ENCODE results near the gene AP2A2.
"Not testable (repeated sequence)": the region's sequence is repeated elsewhere in the genome, so short reads cannot be mapped to it uniquely, and the experiment has no call there.

AP2A2 gene

DNA sequence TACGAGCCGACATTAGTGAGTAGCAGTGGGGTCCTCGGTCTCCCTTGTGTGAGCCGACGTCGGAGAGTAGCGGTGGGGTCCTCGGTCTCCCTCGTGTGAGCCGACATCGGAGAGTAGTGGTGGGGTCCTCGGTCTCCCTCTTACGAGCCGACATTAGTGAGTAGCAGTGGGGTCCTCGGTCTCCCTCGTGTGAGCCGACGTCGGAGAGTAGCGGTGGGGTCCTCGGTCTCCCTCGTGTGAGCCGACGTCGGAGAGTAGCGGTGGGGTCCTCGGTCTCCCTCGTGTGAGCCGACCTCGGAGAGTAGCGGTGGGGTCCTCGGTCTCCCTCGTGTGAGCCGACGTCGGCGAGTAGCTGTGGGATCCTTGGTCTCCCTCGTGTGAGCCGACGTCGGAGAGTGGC, 49.7 kb downstream of the AP2A2 start:
- not testable (repeated sequence) for DNase-seq (ENCODE audit: low spot score)

DNA sequence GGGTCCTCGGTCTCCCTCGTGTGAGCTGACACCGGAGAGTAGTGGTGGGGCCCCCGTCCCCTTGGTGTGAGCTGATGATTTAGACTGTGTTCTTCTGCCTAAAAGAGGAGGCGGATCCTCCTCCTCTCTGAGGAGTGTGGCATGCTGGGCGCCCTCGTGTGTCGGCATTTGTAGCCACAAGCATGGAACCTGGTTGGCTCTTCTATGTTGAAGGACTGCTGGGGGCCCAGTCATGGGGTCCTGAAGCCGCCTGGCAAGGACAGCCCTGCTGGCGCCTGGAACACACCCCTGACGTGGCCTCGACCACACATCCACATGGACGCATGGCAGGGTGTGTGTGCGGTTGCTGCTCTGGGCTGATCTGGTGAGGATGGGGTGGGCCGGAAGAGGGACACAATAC, 50.2 kb downstream of the AP2A2 start:
- no peak for DNase-seq (ENCODE audit: low spot score)

DNA sequence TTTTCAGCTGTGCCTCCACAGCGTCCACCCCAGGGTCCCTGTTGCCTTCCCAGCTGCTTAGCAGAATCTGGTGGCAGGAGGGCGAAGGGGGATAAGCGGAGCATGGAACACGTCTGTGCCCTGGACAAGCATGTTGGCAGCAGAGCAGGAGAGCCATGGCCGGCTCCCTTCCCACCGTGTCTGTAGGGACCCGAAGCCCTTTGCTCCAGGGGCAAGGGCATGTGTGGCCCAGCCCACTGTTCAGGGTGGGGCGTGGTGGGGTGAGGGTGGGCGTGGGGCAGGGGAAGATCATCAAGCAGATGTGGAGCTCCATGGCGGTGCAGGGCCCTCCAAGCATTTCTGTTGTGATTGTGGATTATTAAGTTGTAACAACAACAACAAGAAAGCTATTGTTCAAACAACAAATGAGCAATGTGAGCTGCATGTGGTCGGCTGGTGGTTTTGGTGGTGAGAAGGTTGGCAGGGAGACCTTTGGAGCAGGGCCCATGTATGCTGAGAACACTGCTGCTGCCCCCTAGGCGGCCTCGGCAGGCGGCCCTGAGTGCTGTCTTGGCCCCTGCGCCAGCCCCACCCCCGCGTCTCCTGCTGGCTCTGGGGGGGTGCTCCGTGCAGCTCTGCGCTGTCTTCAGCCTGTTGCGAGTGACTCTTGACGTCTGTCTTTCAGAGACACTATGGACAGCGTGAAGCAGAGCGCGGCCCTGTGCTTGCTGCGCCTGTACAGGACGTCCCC, 50.9 kb downstream of the AP2A2 start:
- no peak for DNase-seq (ENCODE audit: low spot score)

DNA sequence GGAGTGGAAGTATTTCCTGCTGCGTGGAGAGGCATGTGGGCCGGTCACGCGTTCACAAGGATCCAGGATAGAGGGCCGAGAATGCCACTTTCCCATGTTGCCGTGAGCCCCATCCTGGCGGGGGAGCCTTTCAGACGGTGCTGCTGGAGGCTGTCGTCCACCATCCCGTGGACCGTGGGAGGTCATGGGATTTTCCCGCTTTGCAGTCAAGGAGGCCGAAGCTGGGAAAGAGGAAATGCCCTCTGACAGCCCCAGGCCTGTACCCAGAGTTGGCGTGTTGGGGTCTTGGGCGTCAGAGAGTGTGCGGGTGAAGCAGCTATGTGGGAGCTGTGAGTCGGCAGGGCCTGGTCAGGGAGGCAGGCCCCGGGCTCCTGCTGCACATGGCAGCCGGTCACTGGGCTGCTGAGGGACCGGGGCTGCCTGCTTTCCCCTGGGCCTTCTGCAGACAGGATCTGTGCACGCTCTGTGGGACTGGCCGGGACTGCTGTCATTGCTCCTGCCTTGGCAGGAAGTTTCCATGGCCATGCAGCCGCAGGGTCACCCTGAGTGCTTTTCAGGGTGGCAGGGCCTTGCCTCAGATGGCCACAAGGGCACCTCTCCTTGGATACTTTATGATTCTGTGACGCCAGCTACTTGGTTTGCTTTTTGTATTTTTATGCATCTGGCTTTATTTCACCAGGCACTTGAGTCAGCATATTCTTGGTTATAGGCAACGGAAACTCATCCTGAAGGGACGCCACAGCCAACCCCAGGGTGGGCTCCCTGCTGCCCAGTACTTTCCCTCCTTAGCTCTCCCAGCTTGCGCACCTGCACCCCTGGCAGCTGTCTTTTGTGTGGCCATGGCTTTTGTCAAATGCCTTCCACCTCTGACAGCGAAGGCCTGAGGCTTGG, 52.4 kb downstream of the AP2A2 start:
- no peak for DNase-seq (ENCODE audit: low spot score)

DNA sequence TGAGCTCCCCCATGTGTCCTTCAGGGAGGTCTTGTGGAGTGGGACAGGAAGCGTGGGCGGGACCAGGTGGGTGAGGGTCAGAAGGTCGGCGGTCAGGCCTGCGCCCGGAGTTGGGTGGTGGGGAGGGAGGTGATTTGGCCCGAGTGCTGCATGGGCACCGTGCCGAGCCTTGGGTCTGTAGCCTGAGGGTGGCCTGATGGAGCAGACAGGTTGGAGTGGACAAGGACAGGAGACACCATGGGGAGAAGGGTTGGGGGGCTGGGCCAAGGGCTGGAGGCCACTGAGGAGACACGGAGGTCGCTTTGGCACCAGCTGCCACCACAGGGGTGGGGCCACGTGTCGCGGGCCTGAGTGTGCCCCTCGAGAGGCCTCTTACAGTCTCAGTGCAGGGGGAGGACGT, 53.1 kb downstream of the AP2A2 start:
- no peak for DNase-seq (ENCODE audit: low spot score)

DNA sequence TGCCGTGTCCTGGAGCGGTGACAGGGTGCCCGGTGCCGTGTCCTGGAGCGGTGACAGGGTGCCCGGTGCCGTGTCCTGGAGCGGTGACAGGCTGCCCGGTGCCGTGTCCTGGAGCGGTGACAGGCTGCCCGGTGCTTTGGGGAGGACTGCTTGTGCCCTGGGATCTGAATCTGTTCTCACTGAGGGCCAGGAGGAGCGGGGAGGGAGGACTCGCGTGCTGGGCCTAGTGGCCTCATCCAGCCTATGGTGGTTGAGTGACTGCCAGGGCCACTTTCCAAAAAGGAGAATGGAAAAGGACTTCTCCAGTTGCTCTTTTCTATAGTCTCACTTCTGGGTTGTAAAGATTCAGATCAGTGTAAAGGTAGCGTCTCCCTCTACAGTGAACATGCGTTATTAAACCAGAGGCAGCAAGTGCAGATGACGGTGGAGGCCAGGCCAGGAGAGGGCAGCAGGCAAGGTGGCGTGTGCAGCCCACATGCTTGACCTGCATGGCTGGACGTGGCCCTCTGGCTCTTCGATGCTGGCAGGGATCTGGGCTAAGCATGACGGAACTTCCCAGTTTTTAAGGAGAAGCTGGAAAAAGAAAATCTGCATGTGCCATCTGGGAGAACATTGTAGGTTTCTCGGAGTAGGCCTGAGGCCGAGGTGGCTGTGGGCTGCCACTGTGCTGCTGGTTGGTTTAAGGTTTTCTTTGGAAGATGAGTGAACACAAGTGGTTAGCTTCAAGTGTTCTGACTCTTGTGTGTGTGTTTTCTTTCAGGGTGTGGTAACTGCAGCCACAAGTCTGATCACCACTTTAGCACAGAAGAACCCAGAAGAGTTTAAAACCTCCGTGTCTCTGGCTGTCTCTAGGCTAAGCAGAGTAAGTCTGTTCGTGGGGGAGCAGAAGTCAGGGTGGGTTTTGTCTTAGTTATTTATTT, 55.0 kb downstream of the AP2A2 start:
- DNase-seq (ENCODE audit: low spot score), result no peak

DNA sequence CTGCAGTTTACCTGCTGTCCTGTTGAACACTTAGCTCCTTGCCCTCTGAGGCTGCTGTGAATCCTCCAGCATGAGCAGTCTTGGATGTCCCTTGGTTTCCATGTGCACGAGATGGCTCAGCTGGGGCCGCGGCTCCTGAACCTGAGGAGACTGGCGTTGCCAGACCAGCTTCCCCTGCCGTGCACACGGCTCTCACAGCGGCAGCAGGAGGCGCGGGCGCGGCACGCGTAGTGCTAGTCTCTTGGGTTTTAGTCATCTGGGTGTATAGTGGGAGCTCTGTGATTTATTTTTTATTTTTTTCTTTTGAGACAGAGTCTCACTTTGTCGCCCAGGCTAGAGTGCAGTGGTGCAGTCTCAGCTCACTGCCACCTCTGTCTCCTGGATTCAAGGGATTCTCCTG, 56.1 kb downstream of the AP2A2 start:
- DNase-seq (ENCODE audit: low spot score), result no peak

DNA sequence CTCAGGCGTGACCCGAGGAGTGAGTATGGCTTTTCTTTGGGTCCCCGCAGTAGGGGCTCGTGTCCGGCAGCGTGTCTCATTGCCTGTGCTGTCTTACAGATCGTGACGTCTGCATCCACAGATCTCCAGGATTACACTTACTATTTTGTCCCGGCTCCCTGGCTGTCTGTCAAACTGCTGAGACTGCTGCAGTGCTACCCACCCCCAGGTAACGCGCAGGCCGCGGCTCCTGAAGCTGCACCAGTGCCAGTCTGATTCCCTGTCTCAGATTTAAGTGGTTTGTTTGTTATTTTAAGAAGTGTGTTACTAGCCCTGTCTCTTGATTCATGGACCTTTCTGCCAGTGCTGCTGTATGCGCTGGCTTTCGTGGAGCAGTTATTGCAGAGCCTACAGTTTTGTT, 58.9 kb downstream of the AP2A2 start:
- DNase-seq (ENCODE audit: low spot score), result no peak

DNA sequence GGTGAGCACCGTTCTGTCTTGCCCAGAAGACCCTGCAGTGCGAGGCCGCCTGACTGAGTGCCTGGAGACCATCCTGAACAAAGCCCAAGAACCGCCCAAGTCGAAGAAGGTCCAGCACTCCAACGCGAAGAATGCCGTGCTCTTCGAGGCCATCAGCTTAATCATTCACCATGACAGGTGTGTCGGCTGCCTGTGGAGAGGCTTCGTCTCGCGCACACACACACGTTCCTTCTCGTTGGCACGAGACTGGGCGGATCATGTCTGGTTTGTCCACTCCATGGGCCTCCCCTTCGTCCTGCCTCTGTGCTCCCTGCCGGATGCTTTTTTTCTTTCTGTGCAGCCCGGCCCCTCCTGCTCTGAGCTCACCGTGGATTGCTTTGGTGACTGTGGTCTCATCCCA, 59.7 kb downstream of the AP2A2 start:
- no peak for DNase-seq (ENCODE audit: low spot score)

DNA sequence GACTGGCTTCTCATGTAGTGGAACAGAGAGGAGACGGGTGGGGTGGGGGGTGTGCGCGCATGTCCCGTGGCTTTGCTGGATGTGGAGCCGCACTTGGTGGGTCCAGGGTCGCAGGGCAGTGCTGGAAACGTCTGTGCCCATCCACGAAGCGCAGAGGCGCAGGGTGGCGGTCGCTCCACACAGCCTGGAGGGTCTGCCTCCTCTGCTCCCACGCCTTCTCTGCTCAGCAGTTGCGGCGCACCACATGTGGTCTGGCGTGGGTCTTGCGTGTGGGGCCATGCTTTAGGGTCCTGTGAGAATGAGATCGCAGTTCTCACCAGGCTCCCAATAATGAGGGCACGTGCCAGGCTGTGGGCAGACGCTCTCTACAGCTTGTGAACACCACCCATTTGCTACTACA, 60.2 kb downstream of the AP2A2 start:
- DNase-seq (ENCODE audit: low spot score), result no peak

DNA sequence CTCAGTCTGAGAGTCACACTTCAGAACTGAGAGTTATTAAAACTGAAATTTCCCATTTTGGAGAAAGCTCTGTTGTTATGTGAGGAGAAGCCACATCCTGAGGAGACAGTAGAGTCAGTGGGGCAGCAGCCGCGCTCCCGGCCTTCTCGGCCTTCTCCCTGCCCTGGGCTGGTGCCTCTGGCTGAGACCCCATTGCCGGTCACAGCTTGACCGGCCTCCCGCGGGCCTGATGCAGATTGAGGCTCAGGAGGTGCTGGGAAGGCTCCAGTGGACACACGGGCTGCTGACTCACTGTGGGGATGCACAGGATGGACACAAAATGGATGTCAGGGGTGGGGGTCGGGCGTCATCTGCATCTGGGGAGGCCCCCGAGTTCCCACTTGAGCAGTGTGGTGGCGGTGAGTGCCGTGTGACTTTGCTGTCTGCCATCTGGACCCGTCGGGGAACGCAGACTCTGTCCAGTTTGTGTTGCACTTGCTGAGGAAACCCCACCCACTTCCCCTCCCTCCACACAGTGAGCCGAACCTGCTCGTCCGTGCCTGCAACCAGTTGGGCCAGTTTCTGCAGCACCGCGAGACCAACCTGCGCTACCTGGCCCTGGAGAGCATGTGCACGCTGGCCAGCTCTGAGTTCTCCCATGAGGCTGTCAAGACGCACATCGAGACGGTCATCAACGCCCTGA, 60.7 kb downstream of the AP2A2 start:
- no peak for DNase-seq (ENCODE audit: low spot score)

DNA sequence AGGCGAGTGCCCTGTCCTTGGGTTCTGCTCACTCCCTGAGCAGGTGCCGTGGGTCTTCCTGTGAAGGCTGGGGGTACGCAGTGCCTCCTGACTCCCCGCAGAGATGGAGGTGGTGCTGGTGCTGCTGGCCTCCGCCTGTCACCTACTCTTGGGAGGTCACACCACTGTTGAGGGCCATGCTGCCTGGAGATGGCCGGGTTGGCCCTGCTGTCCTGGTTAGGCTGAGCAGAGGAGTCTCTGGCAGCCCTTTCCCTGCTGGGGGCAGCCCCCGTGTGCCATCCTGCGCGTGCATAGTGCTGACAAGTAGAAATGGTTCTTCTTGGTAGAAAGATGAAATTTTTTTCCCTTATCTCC, 61.3 kb downstream of the AP2A2 start:
- no peak for DNase-seq (ENCODE audit: low spot score)

DNA sequence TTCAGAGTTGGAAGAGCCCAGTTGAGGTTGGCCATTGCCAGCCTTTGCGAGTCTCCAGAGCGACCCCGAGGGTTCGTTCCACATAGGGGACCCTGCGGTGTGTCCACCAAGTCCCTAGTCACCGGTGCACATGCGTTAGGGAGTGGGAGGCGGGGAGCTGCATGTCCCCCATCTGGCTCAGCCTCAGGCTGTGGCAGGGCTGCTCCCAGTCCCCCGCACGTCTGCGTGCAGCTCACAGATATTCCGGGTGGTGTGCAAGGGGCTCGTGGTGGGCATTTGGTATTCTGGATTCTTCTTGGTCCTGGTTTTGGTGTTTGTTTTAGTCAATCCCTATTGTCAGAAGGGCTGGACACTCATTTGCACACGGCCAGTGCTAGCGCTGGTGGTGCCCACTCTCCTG, 62.0 kb downstream of the AP2A2 start:
- no peak for DNase-seq (ENCODE audit: low spot score)

DNA sequence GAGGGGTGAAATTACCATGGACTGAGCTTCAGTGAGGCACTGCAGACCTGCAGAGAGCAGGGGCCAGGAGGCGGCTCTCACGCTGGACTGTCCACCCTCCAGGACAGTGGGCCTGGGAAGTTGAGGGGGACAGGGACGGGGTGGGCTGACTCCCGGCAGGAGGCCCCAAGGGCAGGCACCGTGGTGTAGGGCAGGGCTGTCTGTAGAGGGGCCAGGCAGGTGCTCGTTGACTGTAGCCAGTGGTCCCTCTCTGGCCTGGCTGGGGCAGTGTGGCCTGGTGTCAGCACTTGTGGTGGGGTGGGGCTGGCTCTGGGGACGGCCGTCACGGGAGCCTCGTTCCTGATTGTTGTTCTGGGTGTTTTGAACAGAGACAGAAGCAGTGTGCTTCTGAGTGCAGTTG, 64.4 kb downstream of the AP2A2 start:
- no peak for DNase-seq (ENCODE audit: low spot score)

DNA sequence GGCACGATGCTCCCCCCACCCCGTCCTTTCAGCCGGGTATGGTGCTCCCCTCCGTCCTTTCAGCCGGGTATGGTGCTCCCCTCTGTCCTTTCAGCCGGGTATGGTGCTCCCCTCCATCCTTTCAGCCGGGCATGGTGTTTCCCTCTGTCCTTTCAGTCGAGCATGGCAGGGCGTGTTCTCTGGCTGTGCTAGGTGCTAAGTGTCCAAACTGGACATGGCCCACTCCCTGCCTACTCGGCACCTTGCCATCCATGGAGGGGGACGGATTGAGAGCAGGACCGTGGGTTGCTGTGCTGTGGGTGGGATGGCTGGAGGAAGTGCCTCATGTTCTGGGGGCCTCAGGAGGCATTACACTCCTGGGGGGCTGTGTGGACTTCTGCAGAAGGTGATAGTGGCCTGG, 65.4 kb downstream of the AP2A2 start:
- DNase-seq (ENCODE audit: low spot score), result no peak

DNA sequence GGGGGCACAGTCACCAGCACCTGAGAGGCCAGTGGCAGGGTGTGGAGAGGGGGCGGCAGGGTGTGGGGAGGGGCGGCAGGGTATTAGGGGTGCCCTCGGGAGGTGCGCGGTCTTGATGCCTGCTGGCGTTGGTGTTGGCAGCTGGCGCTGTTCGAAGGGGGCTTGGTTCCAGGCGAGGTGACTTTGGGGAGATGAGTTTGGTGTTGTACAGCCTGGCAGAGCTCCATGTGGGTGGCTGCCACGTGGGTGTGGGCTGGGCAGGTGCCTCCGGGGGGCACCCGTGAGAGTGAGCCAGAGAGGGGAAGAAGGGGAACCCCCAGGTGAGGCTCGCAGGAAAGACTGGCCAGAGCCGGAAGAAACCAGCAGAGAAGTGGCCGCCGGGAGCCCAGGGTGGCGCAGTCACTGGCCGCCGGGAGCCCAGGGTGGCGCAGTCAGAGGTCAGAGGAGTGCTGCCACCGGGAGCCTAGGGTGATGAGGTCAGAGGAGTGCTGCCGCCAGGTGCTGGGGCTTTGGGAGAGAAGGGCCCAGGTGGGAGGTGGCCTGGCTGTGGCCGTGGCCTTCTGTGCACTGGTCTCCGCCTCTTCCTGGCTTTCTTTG, 66.1 kb downstream of the AP2A2 start:
- DNase-seq (ENCODE audit: low spot score), result no peak

DNA sequence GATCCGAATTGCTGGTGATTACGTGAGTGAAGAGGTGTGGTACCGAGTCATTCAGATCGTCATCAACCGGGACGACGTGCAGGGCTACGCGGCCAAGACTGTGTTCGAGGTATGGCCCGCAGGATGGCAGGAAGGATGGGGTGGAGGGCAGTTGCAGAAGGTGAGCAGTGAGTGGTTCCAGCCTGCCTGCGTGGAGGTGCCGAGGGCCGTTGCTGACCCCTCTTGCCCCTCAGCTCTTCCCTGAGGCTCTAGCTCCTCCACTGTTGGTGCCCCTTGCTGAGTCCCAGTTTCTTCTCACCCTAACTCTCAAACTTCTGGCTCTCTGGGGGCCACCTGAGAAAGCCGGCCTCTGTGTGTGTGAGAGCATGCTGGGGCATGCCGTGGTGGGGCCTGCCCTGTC, 66.9 kb downstream of the AP2A2 start:
- DNase-seq (ENCODE audit: low spot score), result no peak

DNA sequence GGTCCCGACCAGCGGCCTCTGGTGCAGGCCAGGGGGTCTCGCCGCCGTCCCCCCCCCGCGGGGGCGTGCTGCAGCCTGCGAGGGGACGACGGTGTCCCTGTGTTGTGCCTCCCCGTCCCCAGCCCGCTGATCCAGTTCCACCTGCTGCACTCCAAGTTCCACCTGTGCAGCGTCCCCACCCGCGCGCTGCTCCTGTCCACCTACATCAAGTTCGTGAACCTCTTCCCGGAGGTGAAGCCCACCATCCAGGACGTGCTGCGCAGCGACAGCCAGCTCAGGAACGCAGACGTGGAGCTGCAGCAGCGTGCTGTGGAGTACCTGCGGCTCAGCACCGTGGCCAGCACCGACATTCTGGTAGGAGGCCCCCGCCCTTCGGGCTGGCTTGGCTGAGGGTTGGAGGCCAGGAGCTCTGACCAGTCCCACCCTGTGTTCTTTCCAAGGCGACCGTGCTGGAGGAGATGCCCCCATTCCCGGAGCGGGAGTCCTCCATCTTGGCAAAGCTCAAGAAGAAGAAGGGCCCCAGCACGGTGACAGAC, 68.0 kb downstream of the AP2A2 start:
- DNase-seq (ENCODE audit: low spot score), result no peak

DNA sequence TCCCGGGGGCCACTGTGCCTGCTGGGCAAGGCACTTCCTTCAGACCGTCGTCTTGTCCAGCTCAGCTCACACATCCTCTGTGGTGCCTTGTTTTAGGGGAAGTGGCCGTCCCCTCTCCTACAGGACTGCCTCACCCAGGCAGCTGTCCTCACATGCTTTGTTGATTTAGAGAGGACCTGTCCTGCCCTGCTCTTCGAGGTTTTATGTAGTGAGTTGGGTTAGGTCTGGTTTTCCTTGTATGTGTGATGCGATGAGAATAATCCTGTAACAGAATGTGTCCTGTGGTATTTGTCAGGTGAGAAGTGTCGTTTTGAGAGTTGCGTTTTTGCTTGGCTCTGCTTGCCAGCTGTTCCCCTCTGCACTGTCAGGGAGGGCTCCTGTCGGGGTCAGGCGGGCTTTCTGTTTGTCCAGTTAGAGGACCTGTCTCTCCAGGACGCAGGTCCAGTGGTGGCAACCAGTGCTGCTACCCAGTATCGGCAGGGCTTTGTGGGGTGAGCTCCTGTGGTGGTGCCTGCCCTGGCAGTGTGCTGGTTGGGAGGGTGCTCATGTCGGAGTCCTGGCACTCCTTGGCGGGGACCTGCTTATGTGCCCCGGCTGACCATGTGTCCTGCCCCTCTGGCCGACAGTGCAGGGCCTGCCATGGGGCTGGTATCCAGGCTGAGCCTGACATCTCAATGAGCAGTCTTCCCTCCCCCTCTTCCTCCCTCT, 69.5 kb downstream of the AP2A2 start:
- no peak for DNase-seq (ENCODE audit: low spot score)

DNA sequence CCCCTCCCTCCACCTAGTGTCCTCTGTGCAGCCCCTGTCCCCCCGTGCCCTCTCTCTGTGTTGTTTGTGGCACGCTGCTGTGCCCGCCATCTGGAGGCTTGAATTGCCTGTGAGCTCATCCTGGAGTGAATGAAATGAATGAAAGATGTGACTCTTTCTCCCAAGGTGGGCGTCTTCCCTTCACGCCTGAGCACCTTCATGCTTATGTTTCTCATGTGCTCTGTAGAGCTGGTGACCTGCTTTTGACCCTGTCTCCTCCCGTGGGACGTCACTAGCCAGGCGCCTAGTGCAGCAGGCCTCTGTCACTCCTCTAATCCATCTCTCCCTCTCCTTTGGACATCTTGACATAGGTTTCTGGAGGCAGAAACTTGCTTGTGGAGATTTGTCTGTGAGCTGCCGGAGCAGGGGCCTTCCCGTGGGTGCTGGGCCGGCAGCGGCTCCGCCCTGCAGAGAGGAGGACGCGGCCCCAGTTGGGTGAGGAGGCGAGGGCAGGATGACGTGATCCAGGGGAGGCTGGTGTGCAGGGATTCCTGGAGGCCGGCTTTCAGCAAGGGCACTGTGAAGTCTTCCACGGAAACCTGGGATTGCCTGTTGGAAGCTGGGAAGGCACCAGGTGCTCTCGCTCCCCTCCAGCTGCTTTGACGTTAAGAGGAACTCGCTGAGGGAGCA, 70.2 kb downstream of the AP2A2 start:
- DNase-seq (ENCODE audit: low spot score), result no peak
